T-helper 1 cell (primary cell): Measurements from ENCODE around the gene TAF15.

ENCODE experiments used
- DNase-seq, 5 donors: peaks; one replicate each; pipeline ENCODE4 v3.0.0-alpha.2; 2012 to 2020

TAF15 gene

GRCh38 chr17:35875072-35875799 is 66.0 kb downstream of the TAF15 start:
- no peak for DNase-seq

GRCh38 chr17:35875800-35876139 is 66.5 kb downstream of the TAF15 start:
- no peak for DNase-seq

- DNase-seq, result no peak
Measured at GRCh38 chr17:35876534-35876933, 67.2 kb downstream of the TAF15 start.

- no peak for DNase-seq
Measured at GRCh38 chr17:35877345-35878029, 68.2 kb downstream of the TAF15 start.

- DNase-seq, result no peak
Measured at GRCh38 chr17:35878361-35878760, 69.1 kb downstream of the TAF15 start.

GRCh38 chr17:35879773-35880654 is 70.7 kb downstream of the TAF15 start, which contains the start of gene CCL5:
Gene CCL5, minus strand, starts transcription at chr17:35880360.
- DNase-seq, result peak; percentile 26 to 84 (median 52)

GRCh38 chr17:35889241-35889640 is 80.0 kb downstream of the TAF15 start:
- peak in 1 of 5 donors; percentile 52 for DNase-seq

- DNase-seq, result no peak
Measured at GRCh38 chr17:35889818-35890773, 80.8 kb downstream of the TAF15 start.

- peak; percentile 19 to 87 (median 42) for DNase-seq
Measured at GRCh38 chr17:35890774-35891155, 81.5 kb downstream of the TAF15 start.

- no peak for DNase-seq
Measured at GRCh38 chr17:35891269-35891668, 82.0 kb downstream of the TAF15 start.

- peak in 2 of 5 donors; percentile 17 to 52 for DNase-seq
Measured at GRCh38 chr17:35892091-35893035, 83.1 kb downstream of the TAF15 start.

GRCh38 chr17:35893751-35894150 is 84.5 kb downstream of the TAF15 start:
- DNase-seq, result no peak

GRCh38 chr17:35894206-35894605 is 84.9 kb downstream of the TAF15 start:
- DNase-seq, result no peak

- peak in 1 of 5 donors; percentile 46 for DNase-seq
Measured at GRCh38 chr17:35895636-35896587, 86.6 kb downstream of the TAF15 start.
